PFSK-1 (cell line): ENCODE results near the gene CTAG2.

Source experiments
- FOXP2 ChIP-seq: optimal IDR thresholded peaks from 2 replicates; pipeline ENCODE3; 2011; ENCODE audit warnings: borderline replicate concordance, control low read depth, inconsistent platforms; ENCODE audit not compliant: insufficient read depth; ENCODE audit errors: extremely low read length, extremely low read depth
- POLR2AphosphoS5 ChIP-seq: IDR thresholded peaks from 2 replicates; pipeline ENCODE4 v1.6.1; 2012; ENCODE audit warnings: low read depth, mild to moderate bottlenecking, control low read depth, low read length, moderate library complexity
- SIN3A ChIP-seq: IDR thresholded peaks from 2 replicates; pipeline ENCODE4 v1.6.1; 2012; ENCODE audit warnings: mild to moderate bottlenecking, low read length, moderate library complexity, borderline replicate concordance; ENCODE audit not compliant: insufficient read depth
- TAF1 ChIP-seq: IDR thresholded peaks from 2 replicates; pipeline ENCODE4 v1.6.1; 2012; ENCODE audit warnings: low read length, control low read depth, borderline replicate concordance; ENCODE audit not compliant: insufficient read depth
- TF ChIP-seq, protein P1 (sequence below), 2 experiments: IDR thresholded peaks; 2 replicates each; pipeline versions ENCODE4 v1.6.1 to v1.8.0; 2011 to 2012; ENCODE audit warnings: low read depth in 2 of 2, low read length in 2 of 2, control low read depth in 1 of 2, inconsistent platforms in 1 of 2, mild to moderate bottlenecking in 1 of 2, moderate library complexity in 1 of 2; ENCODE audit not compliant: insufficient read depth in 1 of 2

Gene CTAG2

GRCh38 chrX:154653048-154653401 is 354 bp downstream of the CTAG2 start:
- TF ChIP-seq POLR2AphosphoS5, result no peak
- TF ChIP-seq, protein P1, sequence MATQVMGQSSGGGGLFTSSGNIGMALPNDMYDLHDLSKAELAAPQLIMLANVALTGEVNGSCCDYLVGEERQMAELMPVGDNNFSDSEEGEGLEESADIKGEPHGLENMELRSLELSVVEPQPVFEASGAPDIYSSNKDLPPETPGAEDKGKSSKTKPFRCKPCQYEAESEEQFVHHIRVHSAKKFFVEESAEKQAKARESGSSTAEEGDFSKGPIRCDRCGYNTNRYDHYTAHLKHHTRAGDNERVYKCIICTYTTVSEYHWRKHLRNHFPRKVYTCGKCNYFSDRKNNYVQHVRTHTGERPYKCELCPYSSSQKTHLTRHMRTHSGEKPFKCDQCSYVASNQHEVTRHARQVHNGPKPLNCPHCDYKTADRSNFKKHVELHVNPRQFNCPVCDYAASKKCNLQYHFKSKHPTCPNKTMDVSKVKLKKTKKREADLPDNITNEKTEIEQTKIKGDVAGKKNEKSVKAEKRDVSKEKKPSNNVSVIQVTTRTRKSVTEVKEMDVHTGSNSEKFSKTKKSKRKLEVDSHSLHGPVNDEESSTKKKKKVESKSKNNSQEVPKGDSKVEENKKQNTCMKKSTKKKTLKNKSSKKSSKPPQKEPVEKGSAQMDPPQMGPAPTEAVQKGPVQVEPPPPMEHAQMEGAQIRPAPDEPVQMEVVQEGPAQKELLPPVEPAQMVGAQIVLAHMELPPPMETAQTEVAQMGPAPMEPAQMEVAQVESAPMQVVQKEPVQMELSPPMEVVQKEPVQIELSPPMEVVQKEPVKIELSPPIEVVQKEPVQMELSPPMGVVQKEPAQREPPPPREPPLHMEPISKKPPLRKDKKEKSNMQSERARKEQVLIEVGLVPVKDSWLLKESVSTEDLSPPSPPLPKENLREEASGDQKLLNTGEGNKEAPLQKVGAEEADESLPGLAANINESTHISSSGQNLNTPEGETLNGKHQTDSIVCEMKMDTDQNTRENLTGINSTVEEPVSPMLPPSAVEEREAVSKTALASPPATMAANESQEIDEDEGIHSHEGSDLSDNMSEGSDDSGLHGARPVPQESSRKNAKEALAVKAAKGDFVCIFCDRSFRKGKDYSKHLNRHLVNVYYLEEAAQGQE (IDR thresholded peaks at IDR 0.05; ENCODE audit: insufficient read depth in 1 of 2, low read depth in 2 of 2, low read length in 2 of 2), result no peak
- TF ChIP-seq FOXP2, result no peak
- TF ChIP-seq SIN3A, result no peak
- TF ChIP-seq TAF1, result no peak

DNA sequence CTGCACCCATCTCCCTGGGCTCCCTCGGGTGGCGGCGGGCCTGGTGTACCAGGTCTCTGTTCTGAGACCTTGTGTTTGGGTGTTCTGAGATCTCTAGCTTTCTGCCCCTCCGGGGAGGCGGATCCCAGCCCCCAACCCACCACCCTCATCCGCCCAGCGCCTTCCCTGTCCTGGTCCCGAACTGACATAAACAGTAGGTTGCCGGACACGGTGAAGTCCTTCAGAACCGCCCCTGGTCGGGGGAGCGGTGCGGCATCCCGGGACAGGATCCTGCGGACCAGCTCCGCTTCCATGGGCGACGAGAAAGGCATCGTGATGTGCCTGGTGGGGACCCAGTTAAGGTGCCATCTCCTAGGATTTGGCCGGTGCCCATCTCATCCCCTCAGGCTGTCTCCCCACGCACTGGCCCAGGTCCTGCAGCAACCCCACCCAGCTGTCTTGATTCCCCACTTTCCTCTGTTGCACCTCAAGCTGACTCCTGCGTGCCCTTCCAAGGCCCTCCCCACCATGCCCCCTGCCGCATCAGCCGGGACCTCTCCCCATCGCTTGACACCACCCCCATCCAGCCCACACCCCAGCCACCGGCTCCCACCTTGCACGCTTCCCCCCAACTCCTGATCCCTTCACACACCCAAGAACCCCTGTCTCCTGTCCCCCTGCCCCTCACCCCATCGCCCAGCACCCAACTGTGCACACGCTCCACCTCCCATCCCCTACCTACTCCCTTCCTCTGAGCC is 900 bp downstream of the CTAG2 start:
- TF ChIP-seq, protein P1 (IDR thresholded peaks at IDR 0.05; ENCODE audit: insufficient read depth in 1 of 2, low read depth in 2 of 2, low read length in 2 of 2), result no peak
- TF ChIP-seq TAF1 (no peak), FOXP2 (no peak), POLR2AphosphoS5 (no peak), SIN3A (no peak)

DNA sequence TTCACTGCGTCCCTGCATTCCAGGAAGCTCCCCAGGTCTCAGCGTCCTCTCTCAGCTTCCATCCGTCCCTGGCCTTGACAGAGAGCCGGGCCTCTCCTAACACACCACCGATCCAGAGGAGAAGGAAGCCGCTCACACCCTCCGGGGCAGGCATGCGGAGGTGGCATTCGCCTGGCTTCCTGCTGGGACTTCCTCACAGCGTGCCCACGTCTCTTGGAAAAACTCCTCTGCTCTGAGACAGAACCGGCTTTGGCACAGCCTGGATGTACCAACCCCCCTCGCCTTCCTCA is 3.2 kb downstream of the CTAG2 start:
- TF ChIP-seq FOXP2 (no peak), POLR2AphosphoS5 (no peak), TAF1 (no peak)
- TF ChIP-seq, protein P1 (IDR thresholded peaks at IDR 0.05; ENCODE audit: insufficient read depth in 1 of 2, low read depth in 2 of 2, low read length in 2 of 2), result no peak

DNA sequence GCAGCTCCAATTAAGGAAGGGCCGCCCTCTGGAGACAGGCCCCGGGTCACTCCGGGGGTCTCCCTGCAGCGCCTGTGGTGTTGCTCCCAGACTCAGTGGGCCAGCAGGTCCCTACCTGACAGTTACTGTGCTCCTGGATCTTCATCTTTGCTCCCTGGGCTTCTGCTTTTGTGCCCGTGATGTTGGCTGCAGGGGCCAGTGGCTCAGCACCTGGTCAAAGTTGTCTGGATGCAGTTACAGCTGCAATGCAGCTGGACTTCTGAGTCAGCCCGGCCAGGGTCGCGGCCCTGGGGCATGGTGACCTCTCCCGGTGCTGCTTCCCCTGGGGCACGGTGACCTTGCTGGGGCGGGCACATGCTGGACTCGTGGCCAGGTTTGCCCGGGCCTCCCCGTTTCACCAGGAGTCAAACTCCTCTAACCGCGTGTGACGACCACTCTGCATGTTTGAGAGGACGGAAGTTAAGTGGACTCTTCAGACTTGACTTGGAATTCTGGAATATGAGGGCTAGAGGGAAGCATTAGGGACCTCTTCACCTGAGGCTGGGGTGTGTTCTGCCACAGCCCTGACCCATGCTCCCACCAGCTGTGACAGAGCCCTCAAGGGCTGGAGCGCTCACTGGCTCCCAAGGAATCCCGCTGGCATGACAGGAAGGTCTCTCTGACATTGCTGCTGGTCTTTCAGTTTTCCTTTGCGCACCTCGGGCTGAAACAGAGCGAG is 3.7 kb downstream of the CTAG2 start:
- TF ChIP-seq POLR2AphosphoS5, result no peak
- TF ChIP-seq FOXP2, result no peak
- TF ChIP-seq, protein P1 (IDR thresholded peaks at IDR 0.05; ENCODE audit: insufficient read depth in 1 of 2, low read depth in 2 of 2, low read length in 2 of 2), result no peak
- TF ChIP-seq SIN3A, result no peak
- TF ChIP-seq TAF1, result no peak
